Measurements from ENCODE around the gene NDFIP1.

- no peak for TF ChIP-seq POLR2AphosphoS5 (IDR thresholded peaks at IDR 0.05; ENCODE audit: low read length)
- no peak for TF ChIP-seq RAD51 (IDR thresholded peaks at IDR 0.05)
- TF ChIP-seq CTCF (IDR thresholded peaks at IDR 0.05 in 2 of 3, conservative IDR thresholded peaks at IDR 0.05 in 1 of 3; ENCODE audit: control insufficient read depth in 2 of 3, extremely low read depth in 1 of 3, insufficient read depth in 1 of 3, low read depth in 3 of 3, low read length in 3 of 3): peak in 1 of 3 experiments; percentile 4; a peak in 1 of 6 replicates
- no peak for TF ChIP-seq CBX5 (IDR thresholded peaks at IDR 0.05; ENCODE audit: low read depth)
Observed at GRCh38 chr5:142149363-142149762, 40.8 kb downstream of the NDFIP1 start.

Measured in GM12878 (cell line).